ENCODE measurements around the gene FOXN3.

DNA sequence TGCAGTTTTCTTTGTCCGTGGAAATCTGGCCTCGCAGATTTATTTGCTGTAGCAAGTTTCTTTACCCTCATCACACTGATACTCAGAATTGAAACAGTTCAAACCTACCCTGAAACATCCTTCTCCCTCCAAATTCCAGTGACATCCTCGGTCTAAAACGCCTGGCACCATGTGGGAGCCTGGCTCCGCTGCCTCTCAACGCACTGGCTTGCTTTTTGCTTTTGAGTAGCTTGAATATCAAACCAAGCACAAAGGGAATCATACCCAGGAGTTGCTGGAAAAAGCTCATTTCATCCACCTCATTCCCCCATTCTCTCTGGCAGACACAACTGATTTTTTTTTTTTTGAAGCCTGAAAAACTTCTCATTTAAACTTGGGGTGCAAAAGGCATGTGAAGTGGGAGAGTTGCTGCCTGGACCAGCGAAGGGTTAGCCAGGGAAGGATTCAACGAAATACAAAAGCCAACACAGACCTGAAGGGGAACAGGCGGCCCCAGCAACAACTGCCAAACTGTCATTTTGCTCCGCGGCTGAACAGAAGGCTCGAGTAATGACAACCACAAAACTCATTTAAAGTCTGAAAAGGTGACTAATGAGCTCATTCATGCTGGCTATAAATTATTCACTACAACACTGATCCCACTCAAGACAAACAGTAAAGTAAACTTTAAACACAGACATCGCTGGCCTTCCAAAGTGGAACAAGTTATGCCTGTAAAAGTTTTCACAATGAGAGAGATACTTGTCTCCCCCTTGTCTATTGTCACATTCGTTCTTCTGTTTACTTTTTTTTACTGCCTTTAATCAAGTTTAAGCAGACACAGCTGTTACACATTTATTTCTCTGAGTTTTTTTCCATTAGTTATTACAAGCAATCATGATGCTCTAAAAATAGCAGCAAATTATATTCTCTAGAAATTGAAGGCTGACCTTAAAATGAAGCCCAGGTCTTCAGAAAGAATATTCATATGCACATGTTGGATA, 12.5 kb upstream of the FOXN3 start:
- TF ChIP-seq EP300 (IDR thresholded peaks at IDR 0.05; ENCODE audit: borderline replicate concordance in 1 of 2, low read depth in 1 of 2, low read length in 1 of 2), result no peak
- TF ChIP-seq, protein P1, sequence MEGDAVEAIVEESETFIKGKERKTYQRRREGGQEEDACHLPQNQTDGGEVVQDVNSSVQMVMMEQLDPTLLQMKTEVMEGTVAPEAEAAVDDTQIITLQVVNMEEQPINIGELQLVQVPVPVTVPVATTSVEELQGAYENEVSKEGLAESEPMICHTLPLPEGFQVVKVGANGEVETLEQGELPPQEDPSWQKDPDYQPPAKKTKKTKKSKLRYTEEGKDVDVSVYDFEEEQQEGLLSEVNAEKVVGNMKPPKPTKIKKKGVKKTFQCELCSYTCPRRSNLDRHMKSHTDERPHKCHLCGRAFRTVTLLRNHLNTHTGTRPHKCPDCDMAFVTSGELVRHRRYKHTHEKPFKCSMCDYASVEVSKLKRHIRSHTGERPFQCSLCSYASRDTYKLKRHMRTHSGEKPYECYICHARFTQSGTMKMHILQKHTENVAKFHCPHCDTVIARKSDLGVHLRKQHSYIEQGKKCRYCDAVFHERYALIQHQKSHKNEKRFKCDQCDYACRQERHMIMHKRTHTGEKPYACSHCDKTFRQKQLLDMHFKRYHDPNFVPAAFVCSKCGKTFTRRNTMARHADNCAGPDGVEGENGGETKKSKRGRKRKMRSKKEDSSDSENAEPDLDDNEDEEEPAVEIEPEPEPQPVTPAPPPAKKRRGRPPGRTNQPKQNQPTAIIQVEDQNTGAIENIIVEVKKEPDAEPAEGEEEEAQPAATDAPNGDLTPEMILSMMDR (IDR thresholded peaks at IDR 0.05), result no peak

All from SK-N-SH (cell line).